Cerebellar nuclear complex (tissue), 1 donor: ENCODE results near the gene CD48.

Experiments used
- DNase-seq, 2 experiments: peaks; one replicate each; lab custom pipeline; 2025; lab: John Stamatoyannopoulos, UW

The CD48 gene

GRCh38 chr1:160711602-160712311, at the start of gene CD48:
Gene CD48, minus strand, starts transcription at chr1:160711822. Its CDS starts 59 bp downstream, at chr1:160711763.
- no peak for DNase-seq

DNA sequence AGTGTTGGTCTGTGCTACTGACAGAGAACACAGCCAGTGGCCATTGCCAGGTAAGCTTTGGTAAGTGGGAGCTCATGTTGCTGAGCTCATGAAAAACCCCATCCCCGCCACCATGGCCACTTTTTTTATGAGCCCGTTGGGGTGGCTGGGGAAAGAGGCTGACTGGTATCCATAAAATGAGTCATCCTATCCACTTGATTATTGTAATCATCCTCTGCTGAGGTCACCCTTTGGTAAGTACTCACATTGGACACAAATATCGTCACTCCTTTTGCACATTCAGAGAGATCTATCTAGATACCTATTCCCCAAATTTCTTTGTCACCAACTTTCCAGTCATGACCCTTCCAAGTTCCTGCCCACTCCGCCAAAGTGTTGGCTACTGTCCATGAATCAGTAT, 49.4 kb upstream of the CD48 start:
- DNase-seq: no peak

DNA sequence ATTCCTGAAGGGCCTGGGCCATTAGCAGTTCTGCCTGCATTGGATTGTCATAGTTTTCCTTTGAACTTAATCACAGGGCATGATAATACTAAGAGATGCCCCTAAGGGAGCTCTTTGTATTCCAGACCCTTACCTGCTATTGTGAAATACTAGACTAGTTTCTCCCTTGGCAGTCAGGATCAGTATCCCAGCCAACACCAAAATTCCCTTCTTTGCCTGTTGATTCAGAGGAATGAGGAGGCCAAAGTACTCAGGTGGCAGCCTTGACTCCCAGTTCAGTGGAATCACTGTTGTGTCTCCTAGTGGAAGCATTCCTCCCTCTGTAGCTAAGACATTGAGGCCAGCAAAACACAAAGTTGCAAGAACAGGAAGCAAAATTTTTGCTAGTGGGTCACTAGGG, 48.1 kb upstream of the CD48 start:
- DNase-seq: no peak

DNA sequence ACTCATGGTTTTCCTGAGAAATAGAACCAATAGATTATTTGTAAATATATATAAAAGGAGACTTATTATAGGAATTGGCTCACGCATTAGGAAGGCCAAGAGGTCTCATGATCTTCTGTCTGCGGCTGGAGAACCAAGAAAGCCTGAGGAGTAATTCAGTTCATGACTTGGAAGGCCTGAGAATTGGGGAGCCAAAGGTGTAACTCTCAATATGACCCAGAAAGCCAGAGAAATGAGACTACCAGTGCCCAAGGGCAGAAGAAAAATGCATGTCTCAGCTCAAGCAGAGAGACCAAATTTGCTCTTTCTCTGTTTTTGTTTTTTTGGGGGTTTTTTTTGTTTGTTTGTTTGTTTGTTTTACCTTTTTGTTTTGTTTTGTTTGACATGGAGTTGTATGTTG, 46.9 kb upstream of the CD48 start:
- DNase-seq: no peak

- no peak for DNase-seq
These were observed 45.2 kb upstream of the CD48 start for GRCh38 chr1:160756849-160757201.

DNA sequence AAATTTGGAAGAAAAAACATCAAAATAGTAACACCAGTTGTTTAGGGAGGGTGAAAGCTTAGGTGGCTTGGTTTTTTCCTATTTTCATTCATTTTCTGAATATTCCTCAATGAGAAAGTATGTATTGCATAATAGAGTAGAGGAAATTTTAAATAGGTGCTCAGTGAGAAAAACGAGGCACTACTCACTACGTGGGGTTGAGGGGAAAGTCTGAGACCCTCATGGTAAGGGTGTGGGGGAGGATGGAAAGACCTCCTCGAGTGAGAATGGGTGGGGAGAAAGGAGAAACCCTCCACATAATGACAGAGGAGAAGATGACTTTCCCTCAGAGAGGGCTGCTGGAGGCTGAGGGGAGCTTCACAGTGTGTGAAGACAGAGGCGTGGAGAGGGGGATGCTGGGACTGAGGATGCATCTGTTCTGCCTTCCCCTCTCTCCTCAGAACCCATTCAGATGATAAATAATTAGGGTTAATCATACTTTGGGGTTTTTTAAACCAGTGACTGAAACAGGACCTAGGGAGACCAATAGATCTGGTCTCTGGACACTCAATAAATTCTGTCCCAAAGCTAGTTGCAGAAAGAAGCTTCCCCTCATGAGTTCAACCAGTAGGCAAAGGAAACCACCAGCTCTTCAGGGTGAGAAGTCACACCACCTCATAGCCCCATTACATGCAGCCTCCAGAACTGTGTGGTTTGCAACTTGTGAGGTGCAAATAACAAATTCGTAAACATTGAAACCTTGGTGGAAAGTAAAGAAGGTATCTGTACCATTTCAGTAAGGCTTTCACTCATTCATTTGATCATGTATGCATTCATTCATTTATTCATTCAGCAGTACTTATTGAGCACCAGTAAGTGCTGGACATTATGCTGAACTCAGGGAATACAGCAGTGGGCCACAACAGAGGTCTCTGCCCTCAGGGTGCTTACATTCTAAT, 44.6 kb upstream of the CD48 start:
- no peak for DNase-seq

GRCh38 chr1:160755461-160755860, 43.8 kb upstream of the CD48 start:
- no peak for DNase-seq

- DNase-seq: no peak
These were observed 42.0 kb upstream of the CD48 start for GRCh38 chr1:160753594-160753993.

- no peak for DNase-seq
These were observed 41.3 kb upstream of the CD48 start for GRCh38 chr1:160752924-160753323.

GRCh38 chr1:160752406-160752805, 40.8 kb upstream of the CD48 start:
- no peak for DNase-seq

DNA sequence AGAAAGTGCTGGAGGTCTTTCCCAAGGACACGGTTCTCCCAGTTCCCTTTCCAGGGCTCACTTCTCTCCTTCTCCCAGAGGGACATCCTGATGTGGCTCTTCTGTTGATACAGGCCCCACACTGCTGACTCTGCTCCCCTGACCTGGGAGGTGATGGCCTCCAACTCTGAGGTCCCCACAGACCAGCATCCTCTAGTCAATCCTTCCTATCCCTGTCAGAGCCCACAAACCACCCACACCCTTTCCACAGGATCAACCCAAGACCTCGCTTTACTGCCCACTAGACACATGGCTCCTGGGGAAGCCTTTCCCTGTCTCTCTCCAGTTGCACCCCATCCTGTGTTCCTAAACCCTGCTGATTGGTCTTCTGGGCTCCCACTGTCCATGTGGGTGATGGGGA, 39.0 kb upstream of the CD48 start:
- no peak for DNase-seq

DNA sequence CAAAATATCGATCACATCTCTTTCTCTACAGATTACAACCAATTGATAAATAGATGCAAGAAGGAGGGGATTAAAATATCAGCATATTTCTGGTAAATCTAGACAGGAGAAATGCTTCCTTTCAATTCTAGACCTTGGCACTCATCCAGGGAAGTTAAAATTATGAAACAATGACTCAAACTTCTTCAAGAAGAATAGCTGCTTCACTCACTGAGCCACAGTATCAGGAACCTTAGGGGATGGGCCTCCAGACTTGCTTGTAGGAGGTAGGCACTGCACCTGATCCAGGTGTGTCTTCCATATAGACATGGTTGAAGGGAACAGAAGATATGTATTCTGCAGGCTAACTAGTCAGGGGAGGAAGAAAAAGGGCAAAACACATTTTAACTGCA, 37.3 kb upstream of the CD48 start:
- DNase-seq: no peak

- DNase-seq: no peak
These were observed 36.7 kb upstream of the CD48 start for GRCh38 chr1:160748181-160748877.

DNA sequence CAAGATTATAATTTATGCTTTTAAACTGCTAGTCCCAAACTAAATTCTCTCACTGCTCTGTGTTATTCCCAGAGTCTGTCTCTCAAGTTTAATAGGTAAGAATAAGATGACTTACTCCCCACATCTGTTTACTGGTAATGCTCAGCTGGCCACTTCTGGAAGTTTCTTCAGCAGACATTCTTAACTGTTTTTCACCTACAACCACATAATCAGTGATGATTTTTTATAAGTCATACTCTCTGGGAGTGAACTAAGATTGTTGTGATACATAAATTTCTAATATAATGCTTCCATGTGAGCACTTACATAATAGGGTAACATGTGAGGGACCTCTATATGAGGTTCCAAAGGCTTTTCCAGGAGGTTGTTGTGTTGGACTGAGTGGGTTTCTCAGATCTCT, 36.1 kb upstream of the CD48 start:
- DNase-seq: no peak

- no peak for DNase-seq
These were observed 35.3 kb upstream of the CD48 start for GRCh38 chr1:160746836-160747500.

DNA sequence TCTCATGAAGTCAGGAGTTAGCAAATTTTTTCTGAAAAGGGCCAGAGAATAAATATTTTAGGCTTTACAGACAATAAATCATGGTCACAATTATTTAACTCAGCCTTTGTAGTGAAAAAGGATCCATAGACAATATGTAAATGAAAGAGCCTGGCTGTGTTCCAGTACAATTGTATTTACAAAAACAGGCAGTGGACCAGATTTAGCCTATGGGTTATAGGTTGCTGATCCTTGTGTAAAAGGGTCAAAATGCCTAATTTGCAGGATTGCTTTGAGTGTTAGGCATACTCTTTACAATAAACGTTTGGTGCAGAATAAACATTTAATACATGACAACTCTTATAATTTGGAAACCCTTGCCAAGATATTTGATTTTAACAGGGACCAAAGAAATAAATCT, 33.9 kb upstream of the CD48 start:
- no peak for DNase-seq

- DNase-seq: no peak
These were observed 33.4 kb upstream of the CD48 start for GRCh38 chr1:160744852-160745520.

DNA sequence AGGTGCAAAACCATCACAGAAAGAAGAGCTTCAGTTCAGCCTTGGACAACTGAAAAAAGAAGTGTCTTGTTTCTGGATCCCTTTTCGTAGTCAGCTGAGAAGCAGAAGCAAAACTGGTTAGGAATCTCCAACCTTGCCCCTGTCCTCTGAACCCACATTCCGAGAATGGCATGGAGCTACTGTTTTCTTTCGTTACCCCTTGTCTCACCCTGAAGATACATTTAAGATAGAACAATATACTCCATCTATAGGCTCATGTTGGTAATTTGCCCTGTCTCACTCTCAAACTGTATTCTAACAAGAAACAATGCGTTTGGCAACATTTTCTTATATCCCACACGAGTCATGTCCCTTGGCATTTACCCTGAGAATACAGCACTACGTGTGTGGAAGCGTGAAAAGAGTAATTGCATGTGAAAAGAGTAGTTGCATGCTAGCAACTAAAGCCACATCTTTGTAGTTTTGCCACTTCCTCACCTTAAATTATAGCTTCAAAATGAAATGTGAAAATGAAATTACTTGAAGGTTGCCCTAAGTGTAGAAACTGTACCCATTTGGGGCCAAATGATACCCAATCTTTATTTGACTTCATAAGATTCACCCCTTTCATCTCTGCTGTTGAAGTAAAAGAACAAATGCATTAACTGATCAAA, 32.7 kb upstream of the CD48 start:
- DNase-seq: no peak

DNA sequence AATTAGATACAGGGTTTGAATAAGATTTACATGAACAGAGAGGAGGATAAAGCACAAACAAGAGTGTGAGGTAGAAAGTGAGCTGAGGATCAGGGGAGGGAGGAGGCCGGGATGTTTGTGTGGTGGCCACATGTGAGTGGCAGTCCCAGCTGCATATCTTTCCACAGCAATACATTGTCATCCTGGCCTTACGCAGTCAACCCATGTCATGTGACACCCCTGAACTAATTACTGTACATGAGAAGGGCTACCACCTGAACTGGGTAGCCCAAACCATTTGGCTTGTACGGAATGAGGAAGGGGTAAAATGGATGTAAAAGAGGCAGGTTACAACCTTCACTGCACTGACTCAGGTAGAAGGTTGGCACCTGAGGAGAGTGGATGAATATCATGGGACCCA, 31.6 kb upstream of the CD48 start:
- DNase-seq: no peak

GRCh38 chr1:160742428-160743127, 31.0 kb upstream of the CD48 start:
- no peak for DNase-seq
